Activated CD8-positive, alpha-beta memory T cell treated with anti-CD3 and anti-CD28 coated beads for 36 hours (primary cell): Measurements from ENCODE around the gene SOWAHA. TPM values are rescaled to one million over a fixed set of nuclear protein-coding genes. Genes with fewer than 3 reads are reported as not detected.
"Not testable (repeated sequence)": the region's sequence is repeated elsewhere in the genome, so short reads cannot be mapped to it uniquely, and the experiment has no call there.

Source experiments
- CTCF ChIA-PET: fragments of 350-600 bp; sonication (Branson Sonifier 250); formaldehyde crosslinking; loops from one replicate; lab custom pipeline; 2021; ENCODE audit warnings: antibody characterized with exemption; lab: Charles Lee
- POLR2A ChIA-PET: fragments of 350-600 bp; sonication (Branson Sonifier 250); formaldehyde crosslinking; loops from one replicate; lab custom pipeline; 2021; ENCODE audit warnings: antibody characterized with exemption; lab: Charles Lee
- total RNA-seq, 2 experiments: library from RNA; stranded (reverse); gene quantifications; one replicate each; pipeline ENCODE4 v1.2.3, GENCODE V29; 2021

The SOWAHA gene
- total RNA-seq, 2 experiments from 2014 or later = 0.06 TPM

DNA sequence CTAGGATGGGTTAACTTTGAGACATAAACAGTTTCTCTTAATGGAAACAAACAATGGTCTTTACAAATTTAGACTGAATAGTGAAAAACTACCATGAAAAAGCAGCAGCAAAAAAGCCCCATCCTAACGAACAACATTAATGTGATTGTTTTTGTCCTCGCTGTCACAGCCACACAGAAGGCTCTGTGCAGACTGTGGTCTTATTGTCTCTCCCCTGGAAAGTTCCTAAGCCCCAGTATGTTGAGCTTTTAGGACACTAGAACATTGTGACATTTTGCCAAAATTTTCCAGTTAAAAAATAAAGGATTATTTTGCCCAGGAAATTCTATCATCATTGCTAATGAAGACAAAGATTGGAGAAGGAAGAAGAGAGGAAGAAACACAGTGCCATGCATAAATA, 12.6 kb upstream of the SOWAHA start:
- CTCF ChIA-PET = no interaction called here

DNA sequence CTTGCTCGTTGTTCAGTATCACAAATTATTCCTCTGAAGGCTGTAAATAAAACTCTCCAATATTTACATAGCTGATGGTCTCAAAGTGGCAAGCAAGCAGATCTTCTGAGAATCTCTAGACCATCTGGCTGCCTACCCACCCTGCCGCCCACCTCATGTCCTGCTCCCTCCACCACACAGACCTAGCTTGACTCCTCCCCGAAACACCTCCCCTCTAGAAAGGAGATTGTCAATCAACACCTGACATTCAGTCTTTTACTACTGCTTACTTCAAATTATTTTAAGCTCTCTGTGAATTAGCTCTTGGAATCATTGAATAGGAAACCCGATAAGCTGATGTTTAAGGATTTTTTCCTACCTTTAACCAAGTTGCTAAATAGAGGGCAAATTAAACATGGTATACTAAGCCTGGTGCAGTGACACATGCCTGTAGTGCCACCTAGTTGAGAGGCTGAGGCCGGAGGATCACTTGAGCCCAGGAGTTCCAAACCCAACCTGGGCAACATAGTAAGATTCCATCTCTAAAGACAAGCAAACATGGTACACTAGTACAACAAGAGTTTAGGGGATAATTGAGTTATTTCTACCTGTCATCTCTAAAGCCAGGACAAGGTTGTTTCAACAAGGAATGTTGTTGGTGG, 10.9 kb upstream of the SOWAHA start:
- CTCF ChIA-PET = interaction anchor here (1.1 to 1.3 kb wide), 2 partner anchors 16 to 27 kb away, joined by 3 to 4 read pairs; no protein-coding TSS in a partner anchor
- POLR2A ChIA-PET = no interaction called here

More for the DNA sequence above, 12.6 kb upstream of the SOWAHA start:
- POLR2A ChIA-PET = interaction anchor here (0.7 kb wide), 1 partner anchor 255 kb away, joined by 3 read pairs; no protein-coding TSS in a partner anchor

DNA sequence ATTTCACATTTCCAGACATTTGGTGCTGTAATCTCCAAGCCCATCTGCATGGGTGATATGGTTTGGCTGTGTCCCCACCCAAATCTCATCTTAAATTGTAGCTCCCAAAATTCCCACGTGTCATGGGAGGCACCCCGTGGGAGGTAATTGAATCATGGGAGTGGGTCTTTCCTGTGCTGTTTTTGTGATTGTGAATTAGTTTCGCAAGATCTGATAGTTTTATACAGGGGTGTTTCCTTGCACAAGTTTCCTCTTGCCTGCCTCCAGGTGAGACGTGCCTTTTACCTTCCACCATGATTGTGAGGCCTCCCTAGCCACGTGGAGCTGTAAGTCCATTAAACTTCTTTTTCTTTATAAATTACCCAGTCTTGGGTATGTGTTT, 10.4 kb upstream of the SOWAHA start:
- POLR2A ChIA-PET = not testable (repeated sequence)
- CTCF ChIA-PET = interaction anchor here (1.1 to 1.3 kb wide), 2 partner anchors 16 to 27 kb away, joined by 3 to 4 read pairs; no protein-coding TSS in a partner anchor

DNA sequence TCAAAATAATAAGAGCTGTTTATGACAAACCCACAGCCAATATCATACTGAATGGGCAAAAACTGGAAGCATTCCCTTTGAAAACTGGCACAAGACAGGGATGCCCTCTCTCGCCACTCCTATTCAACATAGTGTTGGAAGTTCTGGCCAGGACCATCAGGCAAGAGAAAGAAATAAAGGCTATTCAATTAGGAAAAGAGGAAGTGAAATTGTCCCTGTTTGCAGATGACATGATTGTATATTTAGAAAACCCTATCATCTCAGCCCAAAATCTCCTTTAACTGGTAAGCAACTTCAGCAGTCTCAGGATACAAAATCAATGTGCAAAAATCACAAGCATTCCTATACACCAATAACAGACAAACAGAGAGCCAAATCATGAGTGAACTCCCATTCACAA, 8.9 kb upstream of the SOWAHA start:
- POLR2A ChIA-PET, CTCF ChIA-PET: not testable (repeated sequence)

DNA sequence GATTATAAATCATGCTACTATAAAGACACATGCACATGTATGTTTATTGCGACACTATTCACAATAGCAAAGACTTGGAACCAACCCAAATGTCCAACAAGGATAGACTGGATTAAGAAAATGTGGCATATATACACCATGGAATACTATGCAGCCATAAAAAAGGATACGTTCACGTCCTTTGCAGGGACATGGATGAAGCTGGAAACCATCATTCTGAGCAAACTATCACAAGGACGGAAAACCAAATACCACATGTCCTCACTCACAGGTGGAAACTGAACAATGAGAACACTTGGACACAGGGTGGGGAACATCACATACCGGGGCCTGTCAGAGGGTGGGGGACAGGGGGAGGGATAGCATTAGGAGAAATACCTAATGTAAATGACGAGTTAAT, 7.2 kb upstream of the SOWAHA start:
- CTCF ChIA-PET = interaction anchor here (0.6 to 1.2 kb wide), 2 partner anchors 14 to 144 kb away, joined by 3 read pairs; no protein-coding TSS in a partner anchor

DNA sequence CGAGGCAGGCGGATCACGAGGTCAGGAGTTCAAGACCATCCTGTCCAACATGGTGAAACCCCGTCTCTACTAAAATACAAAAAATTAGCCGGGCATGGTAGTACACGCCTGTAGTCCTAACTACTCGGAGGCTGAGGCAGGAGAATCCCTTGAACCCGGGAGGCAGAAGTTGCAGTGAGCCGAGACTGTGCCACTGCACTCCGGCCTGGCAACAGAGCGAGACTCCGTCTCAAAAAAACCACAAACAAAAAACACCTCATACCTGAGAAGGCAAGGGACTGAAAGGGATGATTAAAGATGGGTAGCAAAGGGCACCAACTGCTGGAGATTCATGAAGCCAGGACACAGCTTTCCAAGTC, 6.3 kb upstream of the SOWAHA start:
- CTCF ChIA-PET = interaction anchor here (1.1 to 1.7 kb wide), 3 partner anchors 13 to 280 kb away, joined by 4 to 9 read pairs (median 8); partner anchors contain the start of genes GDF9 and UQCRQ
- POLR2A ChIA-PET = not testable (repeated sequence)

More for the DNA sequence above, 7.2 kb upstream of the SOWAHA start:
- POLR2A ChIA-PET = not testable (repeated sequence)

DNA sequence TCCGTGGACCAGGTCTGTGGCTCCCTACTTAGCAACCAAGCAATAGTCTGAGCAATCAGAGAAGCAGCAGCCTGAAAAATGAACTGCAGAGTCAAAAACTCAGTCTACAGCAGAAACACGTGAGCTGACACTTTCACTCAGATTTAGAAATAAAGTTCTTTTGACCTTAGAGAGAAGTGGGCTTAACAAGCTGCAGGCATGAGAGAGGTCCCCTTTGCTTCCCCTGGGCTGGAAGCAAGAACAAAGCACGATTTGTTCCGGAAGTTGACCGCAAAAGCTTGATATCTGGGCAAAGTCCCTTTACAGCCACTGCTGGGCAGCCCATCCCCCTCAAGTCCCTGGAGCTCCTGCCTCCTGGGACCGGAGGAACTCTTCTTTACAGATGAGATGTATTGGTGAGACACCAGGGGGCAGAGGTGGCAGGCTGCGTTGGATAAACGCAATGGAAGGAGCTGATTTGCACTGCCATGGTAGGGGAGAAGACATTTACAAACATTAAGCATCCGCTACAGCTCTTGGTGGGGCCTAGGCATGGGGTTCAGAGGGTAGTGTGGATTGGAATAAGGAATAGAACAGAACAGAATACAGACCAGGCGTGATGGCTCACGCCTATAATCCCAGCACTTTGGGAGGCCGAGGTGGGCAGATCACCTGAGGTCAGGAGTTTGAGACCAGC, 5.8 kb upstream of the SOWAHA start:
- ChIA-PET CTCF (interaction anchor here (1.1 to 1.7 kb wide), 3 partner anchors 13 to 280 kb away, joined by 4 to 9 read pairs (median 8); partner anchors contain the start of genes GDF9 and UQCRQ), POLR2A (no interaction called here)

DNA sequence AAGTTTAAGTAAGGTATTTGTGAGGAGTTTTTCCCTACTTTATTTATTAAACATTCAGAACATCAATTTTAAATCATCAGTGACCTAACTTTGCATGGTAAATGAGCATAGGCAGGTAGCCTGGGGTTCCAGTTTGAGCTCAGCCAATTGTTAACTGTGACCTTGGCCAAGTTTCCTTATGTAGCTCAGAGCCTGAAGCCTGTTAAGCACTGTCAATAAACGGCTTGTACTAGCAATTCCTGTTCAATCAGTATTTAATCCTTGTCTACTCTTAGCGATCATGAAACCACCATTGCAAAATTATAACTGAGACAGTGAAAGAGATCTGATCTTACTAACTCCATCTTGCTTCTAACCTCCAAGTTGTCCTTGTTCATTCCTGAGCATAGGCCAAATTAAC, 4.7 kb upstream of the SOWAHA start:
- POLR2A ChIA-PET = no interaction called here
- CTCF ChIA-PET = interaction anchor here (0.7 to 1.6 kb wide), 2 partner anchors 10 to 281 kb away, joined by 3 to 8 read pairs; no protein-coding TSS in a partner anchor

DNA sequence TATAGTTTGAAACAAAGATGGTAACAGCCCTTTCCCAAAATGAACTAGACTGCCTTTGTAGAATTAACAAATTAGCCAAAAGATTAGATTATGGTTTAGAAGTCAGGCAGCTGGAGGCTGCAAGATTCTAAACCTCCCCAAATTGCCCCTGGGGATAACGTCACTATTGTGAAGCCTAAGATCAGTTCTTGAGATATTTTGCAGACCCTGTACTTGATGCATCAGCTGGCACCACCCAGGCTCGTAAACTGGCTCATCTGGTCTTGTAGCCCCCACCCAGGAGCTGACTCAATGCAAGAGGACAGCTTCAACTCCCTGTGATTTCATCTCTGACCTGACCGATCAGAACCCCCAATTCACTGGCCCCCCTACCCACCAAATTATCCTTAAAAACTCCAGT, 4.2 kb upstream of the SOWAHA start:
- ChIA-PET CTCF (no interaction called here), POLR2A (no interaction called here)

DNA sequence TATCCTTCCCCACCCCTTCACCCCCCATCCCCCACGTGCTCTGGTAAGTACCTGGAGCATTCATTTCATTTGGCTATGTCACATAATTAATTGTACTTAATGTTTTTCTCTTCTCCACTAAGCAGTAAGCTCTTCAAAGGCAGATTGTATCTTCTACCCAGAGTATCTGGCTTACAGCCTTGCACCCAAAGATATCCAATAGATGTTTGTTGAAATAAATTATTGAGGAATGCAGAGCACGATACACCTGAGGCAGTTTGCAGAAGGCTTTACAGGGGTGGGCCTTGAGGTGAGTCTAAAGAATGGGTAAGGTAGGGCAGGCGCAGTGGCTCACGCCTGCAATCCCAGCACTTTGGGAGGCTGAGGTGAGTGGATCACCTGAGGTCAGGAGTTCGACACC, 2.5 kb upstream of the SOWAHA start:
- CTCF ChIA-PET = interaction anchor here (2.4 kb wide), 1 partner anchor 10 kb away, joined by 8 read pairs; no protein-coding TSS in a partner anchor
- POLR2A ChIA-PET = no interaction called here

DNA sequence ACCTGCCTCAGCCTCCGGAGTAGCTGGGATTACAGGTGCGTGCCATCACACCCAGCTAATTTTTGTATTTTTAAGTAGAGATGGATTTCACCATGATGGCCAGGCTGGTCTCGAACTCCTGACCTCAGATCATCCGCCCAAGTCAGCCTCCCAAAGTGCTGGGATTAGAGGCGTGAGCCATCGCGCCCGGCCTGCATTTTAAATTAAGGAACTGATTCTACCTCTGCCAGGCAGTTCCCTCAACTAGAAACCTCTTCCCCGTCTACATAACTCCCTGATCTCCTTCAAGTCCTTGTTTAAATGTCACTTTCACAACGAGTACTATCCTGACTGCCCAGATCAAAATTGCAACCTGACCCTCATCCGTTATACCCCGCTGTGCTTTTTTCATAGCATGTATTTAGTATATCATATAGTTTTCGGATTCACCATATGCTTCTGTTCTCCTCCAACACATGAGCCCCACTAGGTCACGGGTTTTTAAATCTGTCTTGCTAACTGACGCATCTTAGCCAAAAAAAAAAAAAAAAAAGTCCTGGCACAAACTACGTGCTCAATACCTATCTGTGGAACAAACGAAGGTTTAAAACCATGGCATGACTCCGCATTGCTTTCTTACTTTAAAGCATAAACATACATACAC, 858 bp upstream of the SOWAHA start:
- POLR2A ChIA-PET = no interaction called here
- CTCF ChIA-PET = no interaction called here

DNA sequence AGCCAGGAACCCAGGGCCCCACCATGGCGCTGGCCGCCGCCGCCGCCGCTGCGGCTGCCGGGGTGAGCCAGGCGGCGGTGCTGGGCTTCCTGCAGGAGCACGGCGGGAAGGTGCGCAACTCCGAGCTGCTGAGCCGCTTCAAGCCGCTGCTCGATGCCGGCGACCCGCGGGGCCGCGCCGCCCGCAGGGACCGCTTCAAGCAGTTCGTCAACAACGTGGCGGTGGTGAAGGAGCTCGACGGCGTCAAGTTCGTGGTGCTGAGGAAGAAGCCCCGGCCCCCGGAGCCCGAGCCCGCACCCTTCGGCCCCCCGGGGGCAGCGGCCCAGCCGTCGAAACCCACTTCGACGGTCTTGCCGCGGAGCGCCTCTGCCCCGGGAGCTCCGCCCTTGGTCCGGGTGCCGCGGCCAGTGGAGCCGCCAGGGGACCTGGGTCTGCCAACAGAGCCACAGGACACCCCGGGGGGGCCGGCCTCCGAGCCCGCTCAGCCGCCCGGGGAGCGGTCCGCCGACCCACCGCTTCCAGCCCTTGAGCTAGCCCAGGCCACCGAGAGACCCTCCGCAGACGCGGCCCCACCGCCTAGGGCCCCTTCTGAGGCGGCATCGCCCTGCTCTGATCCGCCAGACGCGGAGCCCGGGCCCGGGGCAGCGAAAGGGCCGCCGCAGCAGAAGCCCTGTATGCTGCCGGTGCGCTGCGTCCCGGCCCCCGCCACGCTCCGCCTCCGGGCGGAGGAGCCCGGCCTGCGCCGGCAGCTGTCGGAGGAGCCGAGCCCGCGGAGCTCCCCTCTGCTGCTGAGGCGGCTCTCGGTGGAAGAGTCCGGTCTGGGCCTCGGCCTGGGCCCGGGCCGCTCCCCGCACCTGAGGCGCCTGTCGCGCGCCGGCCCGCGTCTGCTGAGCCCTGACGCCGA, 749 bp downstream of the SOWAHA start:
- ChIA-PET CTCF (interaction anchor here (0.6 to 1.5 kb wide), 3 partner anchors 9 to 28 kb away, joined by 3 to 5 read pairs (median 3); no protein-coding TSS in a partner anchor), POLR2A (interaction anchor here (1.1 kb wide), 1 partner anchor 66 kb away, joined by 3 read pairs; the partner anchor contains the start of gene CCNI2)

DNA sequence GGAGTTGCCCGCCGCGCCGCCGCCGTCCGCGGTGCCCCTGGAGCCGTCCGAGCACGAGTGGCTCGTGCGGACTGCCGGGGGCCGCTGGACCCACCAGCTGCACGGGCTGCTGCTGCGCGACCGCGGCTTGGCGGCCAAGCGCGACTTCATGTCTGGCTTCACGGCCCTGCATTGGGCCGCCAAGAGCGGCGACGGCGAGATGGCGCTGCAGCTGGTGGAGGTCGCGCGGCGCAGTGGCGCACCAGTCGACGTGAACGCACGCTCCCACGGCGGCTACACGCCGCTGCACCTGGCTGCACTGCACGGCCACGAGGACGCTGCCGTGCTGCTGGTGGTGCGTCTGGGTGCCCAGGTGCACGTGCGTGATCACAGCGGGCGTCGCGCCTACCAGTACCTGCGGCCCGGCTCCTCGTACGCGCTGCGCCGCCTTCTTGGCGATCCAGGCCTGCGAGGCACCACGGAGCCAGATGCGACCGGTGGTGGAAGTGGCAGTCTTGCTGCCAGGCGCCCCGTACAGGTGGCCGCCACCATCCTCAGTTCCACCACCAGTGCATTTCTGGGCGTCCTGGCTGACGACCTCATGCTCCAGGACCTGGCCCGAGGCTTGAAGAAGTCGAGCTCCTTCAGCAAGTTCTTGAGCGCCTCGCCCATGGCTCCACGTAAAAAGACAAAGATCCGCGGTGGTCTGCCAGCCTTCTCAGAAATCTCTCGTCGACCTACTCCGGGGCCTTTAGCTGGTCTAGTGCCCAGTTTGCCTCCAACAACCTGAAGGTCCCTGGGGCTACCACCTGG, 1.6 kb downstream of the SOWAHA start:
- POLR2A ChIA-PET = interaction anchor here (1.1 kb wide), 1 partner anchor 67 kb away, joined by 3 read pairs; the partner anchor contains the start of gene CCNI2
- CTCF ChIA-PET = interaction anchor here (0.7 to 1.5 kb wide), 5 partner anchors 9 to 289 kb away, joined by 3 to 5 read pairs (median 4); partner anchors contain the start of gene CCNI2

DNA sequence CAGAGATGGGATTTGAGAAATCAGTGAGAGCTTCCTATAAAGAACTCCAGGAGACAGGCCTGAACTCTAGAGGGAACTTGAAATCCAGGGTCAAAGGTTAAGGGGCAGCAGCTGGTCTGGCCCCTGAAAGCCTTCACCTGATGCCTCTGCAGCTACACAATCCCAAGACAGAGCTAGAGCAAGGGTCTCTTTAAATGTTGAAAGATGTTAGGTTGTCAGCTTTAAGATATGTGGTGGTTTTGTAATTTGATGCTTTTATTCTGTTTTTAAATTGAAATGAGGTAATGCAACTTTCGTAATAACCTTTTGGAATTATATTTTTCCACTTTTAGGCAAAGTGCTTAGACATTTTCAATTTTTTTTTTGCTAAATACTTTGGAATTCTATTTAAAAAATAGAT, 2.4 kb downstream of the SOWAHA start:
- CTCF ChIA-PET = interaction anchor here (0.7 to 1.5 kb wide), 4 partner anchors 68 to 290 kb away, joined by 3 to 5 read pairs (median 4); partner anchors contain the start of gene CCNI2
- POLR2A ChIA-PET = no interaction called here

DNA sequence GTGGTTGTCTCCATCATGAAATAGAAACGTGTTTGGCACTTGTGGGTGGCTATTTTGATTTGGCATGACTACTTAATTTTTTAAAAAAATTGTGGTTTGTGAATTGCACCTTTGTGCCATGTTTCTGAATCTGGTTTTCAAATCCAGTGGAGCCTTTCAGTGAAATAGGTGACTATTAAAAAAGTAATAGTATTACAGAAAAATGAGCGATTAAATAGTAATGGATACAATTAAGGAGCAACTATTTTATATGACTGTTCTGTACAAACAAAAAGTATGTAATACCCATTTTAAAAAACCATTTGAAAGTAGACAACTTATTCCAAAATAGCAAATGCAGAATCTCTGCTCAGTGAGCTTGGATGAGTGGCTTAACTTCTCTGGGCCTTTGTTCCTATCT, 3.0 kb downstream of the SOWAHA start:
- CTCF ChIA-PET = interaction anchor here (0.5 to 1.5 kb wide), 2 partner anchors 192 to 290 kb away, joined by 3 to 5 read pairs; no protein-coding TSS in a partner anchor
- POLR2A ChIA-PET = no interaction called here

DNA sequence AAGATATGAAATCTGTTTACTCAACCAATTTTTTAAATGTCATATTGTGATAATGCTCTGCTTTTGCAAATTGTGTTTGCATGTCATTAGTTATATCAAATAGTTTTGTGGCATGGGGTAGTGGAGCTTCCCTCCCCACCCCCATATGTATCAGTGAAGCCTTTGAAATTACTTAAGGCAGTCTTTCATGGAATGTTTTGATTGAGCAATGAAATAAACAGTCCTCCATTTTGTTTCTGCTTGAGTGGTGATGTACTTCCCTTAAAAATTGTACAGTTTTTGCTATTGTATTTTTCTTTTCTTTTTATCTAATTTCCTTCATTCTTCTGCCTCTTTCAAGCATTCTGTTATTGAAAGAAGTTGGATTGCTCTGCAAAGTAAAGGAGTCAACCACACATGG, 3.5 kb downstream of the SOWAHA start:
- CTCF ChIA-PET = interaction anchor here (0.5 kb wide), 1 partner anchor 192 kb away, joined by 3 read pairs; no protein-coding TSS in a partner anchor
- POLR2A ChIA-PET = no interaction called here

DNA sequence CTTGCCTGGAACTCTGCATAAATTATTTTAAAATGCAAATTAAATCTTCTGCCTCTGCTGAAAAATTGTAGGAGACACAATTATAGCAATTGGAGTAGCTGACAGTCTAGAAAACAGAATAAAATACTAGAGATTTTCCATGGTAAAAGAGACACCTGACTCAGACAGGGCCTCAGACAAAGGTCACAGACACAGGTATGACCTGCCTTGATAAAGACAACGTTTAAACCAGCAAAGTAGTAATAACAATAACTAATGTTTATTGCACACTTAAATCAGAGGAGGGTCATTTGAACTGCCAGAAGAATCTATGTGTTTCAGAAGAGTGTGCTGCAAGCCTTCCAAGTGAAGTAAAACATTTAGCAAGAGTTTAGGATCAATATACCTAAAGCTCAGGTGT, 3.9 kb downstream of the SOWAHA start:
- ChIA-PET CTCF (interaction anchor here (1.6 kb wide), 1 partner anchor 176 kb away, joined by 3 read pairs; no protein-coding TSS in a partner anchor), POLR2A (no interaction called here)
